Measurements from ENCODE around the gene PAQR6. TPM values are rescaled to one million over a fixed set of nuclear protein-coding genes. Genes with fewer than 3 reads are reported as not detected.

Gene PAQR6
- total and polyA plus RNA-seq, 2 of the 8 experiments (the other 6 are each of a cell fraction or from before 2014, with no cell fraction given), result 7.1 to 11.3 TPM

GRCh38 chr1:156236164-156236563 is 11.7 kb downstream of the PAQR6 start:
- Histone ChIP-seq H3K27me3 (replicated peaks in 1 of 4; ENCODE audit: control insufficient read depth in 3 of 4, extremely low read depth in 1 of 4, insufficient read depth in 3 of 4, low read length in 3 of 4) (no peaks in the 10 kb centered on the region), H2BK120ac (replicated peaks; ENCODE audit: low read depth, low read length) (no peak overlapping the region), H4K91ac (replicated peaks; ENCODE audit: insufficient read length, low read length) (no peak overlapping the region), H3K18ac (ENCODE audit: extremely low read depth, low read length) (no peak overlapping the region), H2AK5ac (ENCODE audit: low read depth, low read length) (no peak overlapping the region), H3K56ac (replicated peaks; ENCODE audit: insufficient read length, low read depth, low read length) (no peak overlapping the region), H3K9ac (replicated peaks in 1 of 4; ENCODE audit: extremely low read depth in 1 of 4, low read depth in 3 of 4, low read length in 3 of 4) (no peak overlapping the region), H4K20me1 (replicated peaks in 1 of 2; ENCODE audit: control insufficient read depth in 1 of 2, insufficient read depth in 2 of 2, low read length in 2 of 2) (peaks cover 0 to 2% of the 10 kb centered on the region in 2 experiments), H2BK20ac (ENCODE audit: low read length) (no peak overlapping the region), H3K4me1 (replicated peaks in 1 of 4; ENCODE audit: control insufficient read depth in 3 of 4, insufficient read depth in 4 of 4, low read length in 3 of 4) (no peaks in the 10 kb centered on the region; a peak in 1 of 7 replicates), H2BK5ac (ENCODE audit: low read depth, low read length) (no peak overlapping the region), H3K4ac (replicated peaks; ENCODE audit: insufficient read length, low read depth, low read length) (no peak overlapping the region), H3K79me2 (ENCODE audit: control insufficient read depth in 1 of 2, insufficient read depth in 2 of 2, low read length in 2 of 2) (no peaks in the 10 kb centered on the region), H3K4me3 (ENCODE audit: extremely low read depth in 1 of 4, insufficient read depth in 2 of 4, low read depth in 3 of 4, low read length in 4 of 4) (no peak overlapping the region), H3K23me2 (ENCODE audit: low read depth, low read length) (no peaks in the 10 kb centered on the region), H3K79me1 (ENCODE audit: low read depth, low read length) (no peaks in the 10 kb centered on the region; the same call in 1 of the 2 replicates), H3K36me3 (ENCODE audit: control insufficient read depth in 2 of 4, insufficient read depth in 4 of 4, low read length in 3 of 4) (peaks cover 22 to 45% (median 29%) of the 10 kb centered on the region in 4 experiments; a peak in 7 of 8 replicates), H3K4me2 (ENCODE audit: insufficient read depth in 1 of 2, low read depth in 2 of 2, low read length in 2 of 2) (no peak overlapping the region), H2AFZ (ENCODE audit: low read length) (no peak overlapping the region), H3K14ac (ENCODE audit: insufficient read length) (no peak overlapping the region), H4K5ac (ENCODE audit: insufficient read length, low read depth, low read length) (no peak overlapping the region), H3K9me3 (ENCODE audit: insufficient read depth in 2 of 2, low read depth in 1 of 2, low read length in 1 of 2) (no peaks in the 10 kb centered on the region), H4K8ac (ENCODE audit: extremely low read depth, insufficient read depth, low read length) (no peak overlapping the region), H2BK15ac (ENCODE audit: low read length) (no peak overlapping the region), H3K23ac (ENCODE audit: insufficient read length) (no peak overlapping the region), H3K27ac (ENCODE audit: low read depth, low read length) (no peak overlapping the region), H2BK12ac (ENCODE audit: low read depth, low read length) (no peak overlapping the region)
- no peak for DNase-seq (ENCODE audit: low read depth in 1 of 2, low spot score in 2 of 2)
- no peak for FAIRE-seq
- ChIA-PET POLR2A (ENCODE audit: partially characterized antibody) (interaction anchor here (1.6 to 12.7 kb wide), 2 partner anchors 11 to 23 kb away, joined by 3 to 82 read pairs; partner anchors contain the start of genes PAQR6 and PMF1), CTCF (ENCODE audit: partially characterized antibody) (interaction anchor here (0.5 to 47.2 kb wide), 5 partner anchors 11 to 139 kb away, joined by 3 to 1265 read pairs (median 9); partner anchors contain the start of gene SEMA4A)
- WGBS, 2 experiments (ENCODE audit: extremely low coverage in 1 of 2, insufficient coverage in 1 of 2, insufficient read length in 1 of 2, insufficient replicate concordance in 2 of 2, low coverage in 1 of 2, low lambda C conversion rate in 2 of 2, missing lambda C conversion rate in 1 of 2), result 95% methylated on average over 12 of the region's 12 CpGs; no CpG with 5 or more reads in 1 of the 2 experiments
- TF ChIP-seq TEAD4 (IDR thresholded peaks at IDR 0.05; ENCODE audit: low read depth, low read length), result no peak
- TF ChIP-seq CBX8 (IDR thresholded peaks at IDR 0.05; ENCODE audit: borderline replicate concordance, low read depth, low read length), result no peak
- no peak for TF ChIP-seq ASH2L (IDR thresholded peaks at IDR 0.05; ENCODE audit: low read length)
